Measurements from ENCODE around the gene TMEM204. TPM values are rescaled to one million over a fixed set of nuclear protein-coding genes. Genes with fewer than 3 reads are reported as not detected.

TMEM204 gene
- total and polyA plus RNA-seq, 8 donors = 2.4 to 9.8 (median 5.0) TPM

- peaks cover 0 to 11% (median 3%) of the 10 kb centered on the region in 3 donors for H3K36me3 ChIP-seq
- intact Hi-C loops (cut with DNase I) = no loop called here
These were observed 14.8 kb upstream of the TMEM204 start for GRCh38 chr16:1518626-1519135.

GRCh38 chr16:1519831-1520230 lies 13.6 kb upstream of the TMEM204 start:
- Histone ChIP-seq H3K27me3 (no peaks in the 10 kb centered on the region), H3K27ac (no peak overlapping the region), H3K9me3 (no peaks in the 10 kb centered on the region), H3K4me3 (no peak overlapping the region), H3K36me3 (peaks cover 0 to 11% (median 3%) of the 10 kb centered on the region in 3 donors), H3K4me1 (no peaks in the 10 kb centered on the region)
- DNase-seq = no peak
- TF ChIP-seq CTCF (IDR thresholded peaks at IDR 0.05) = no peak
- intact Hi-C loops (cut with DNase I) = no loop called here
- FAIRE-seq = no peak
- WGBS, 2 donors = 91 to 94% methylated on average over 17 of the region's 17 CpGs
- ATAC-seq = no peak

More at GRCh38 chr16:1518626-1519135, 14.8 kb upstream of the TMEM204 start:
- peak in 2 of 6 donors; percentile 12 to 55 for DNase-seq
- Histone ChIP-seq H3K9me3 (no peaks in the 10 kb centered on the region), H3K27ac (no peak overlapping the region), H3K4me3 (no peak overlapping the region), H3K4me1 (no peaks in the 10 kb centered on the region), H3K27me3 (no peaks in the 10 kb centered on the region)
- no peak for ATAC-seq
- no peak for TF ChIP-seq CTCF (IDR thresholded peaks at IDR 0.05)
- FAIRE-seq = no peak
- WGBS, 2 donors = 89 to 93% methylated on average over 16 of the region's 16 CpGs

GRCh38 chr16:1520461-1520860 lies 13.0 kb upstream of the TMEM204 start:
- intact Hi-C loops (cut with DNase I) = no loop called here
- 90 to 94% methylated on average over 17 to 19 of the region's 19 CpGs for WGBS, 2 donors

GRCh38 chr16:1523581-1524245 lies 9.8 kb upstream of the TMEM204 start:
- Histone ChIP-seq H3K4me1 (peaks cover 0 to 8% (median 0%) of the 10 kb centered on the region in 3 donors), H3K36me3 (peaks cover 0 to 11% (median 3%) of the 10 kb centered on the region in 3 donors), H3K27ac (no peak overlapping the region), H3K9me3 (no peaks in the 10 kb centered on the region), H3K4me3 (no peak overlapping the region), H3K27me3 (no peaks in the 10 kb centered on the region)
- no peak for ATAC-seq
- FAIRE-seq = no peak
- intact Hi-C loops (cut with DNase I) = no loop called here
- no peak for DNase-seq
- no peak for TF ChIP-seq CTCF (IDR thresholded peaks at IDR 0.05)
- 92 to 94% methylated on average over 30 of the region's 30 CpGs for WGBS, 2 donors

More at GRCh38 chr16:1520461-1520860, 13.0 kb upstream of the TMEM204 start:
- Histone ChIP-seq H3K9me3 (no peaks in the 10 kb centered on the region), H3K4me1 (no peaks in the 10 kb centered on the region), H3K27me3 (no peaks in the 10 kb centered on the region), H3K27ac (no peak overlapping the region), H3K4me3 (no peak overlapping the region), H3K36me3 (peaks cover 0 to 11% (median 3%) of the 10 kb centered on the region in 3 donors)
- ATAC-seq (no peak), DNase-seq (peak in 1 of 6 donors; percentile 35), FAIRE-seq (no peak)
- no peak for TF ChIP-seq CTCF (IDR thresholded peaks at IDR 0.05)

- intact Hi-C loops (cut with DNase I) = no loop called here
- H3K4me1 ChIP-seq = peaks cover 0 to 8% (median 0%) of the 10 kb centered on the region in 3 donors
- H3K9me3 ChIP-seq = no peaks in the 10 kb centered on the region
- no peaks in the 10 kb centered on the region for H3K27me3 ChIP-seq
- no peak overlapping the region for H3K27ac ChIP-seq
- no peak for TF ChIP-seq CTCF (IDR thresholded peaks at IDR 0.05)
- DNase-seq = no peak
- no peak overlapping the region for H3K4me3 ChIP-seq
- WGBS, 2 donors = 93% methylated on average over 26 of the region's 26 CpGs
- H3K36me3 ChIP-seq = peaks cover 0 to 11% (median 3%) of the 10 kb centered on the region in 3 donors
- no peak for ATAC-seq
- no peak for FAIRE-seq
These were observed 9.1 kb upstream of the TMEM204 start for GRCh38 chr16:1524366-1524765.

Measured in pancreas (tissue), 10 donors.